Adipocyte (in vitro differentiated cells): Measurements from ENCODE around the gene KCNG2.

Experiments
- DNase-seq: peaks from one replicate; pipeline ENCODE4 v3.0.0-alpha.2; 2015; ENCODE audit warnings: low read depth
- H3K27me3 ChIP-seq: replicated peaks from 2 replicates; pipeline ENCODE4 v1.7.0; 2013; ENCODE audit warnings: mild to moderate bottlenecking, low read length, moderate library complexity; ENCODE audit not compliant: control insufficient read depth, insufficient read depth
- H3K36me3 ChIP-seq: 2 replicates; pipeline ENCODE4 v1.7.0; 2013; ENCODE audit warnings: low read length, mild to moderate bottlenecking, moderate library complexity; ENCODE audit not compliant: control insufficient read depth, insufficient read depth, severe bottlenecking
- H3K4me1 ChIP-seq: 2 replicates; pipeline ENCODE4 v1.7.0; 2013; ENCODE audit warnings: mild to moderate bottlenecking, low read length, moderate library complexity; ENCODE audit not compliant: control insufficient read depth, insufficient read depth
- H3K4me3 ChIP-seq: 2 replicates; pipeline ENCODE4 v1.7.0; 2013; ENCODE audit warnings: mild to moderate bottlenecking, low read length, moderate library complexity
- H3K9ac ChIP-seq: 2 replicates; pipeline ENCODE4 v1.7.0; 2013; ENCODE audit warnings: mild to moderate bottlenecking, low read length, moderate library complexity
- H3K9me3 ChIP-seq: 2 replicates; pipeline ENCODE4 v1.7.0; 2013; ENCODE audit warnings: mild to moderate bottlenecking, low read length, moderate library complexity; ENCODE audit not compliant: control insufficient read depth

Gene KCNG2

GRCh38 chr18:79755496-79756142, 42.1 kb upstream of the KCNG2 start:
- Histone ChIP-seq H3K36me3 (peaks cover 27% of the 10 kb centered on the region), H3K9me3 (peaks cover 5% of the 10 kb centered on the region), H3K4me3 (no peak overlapping the region), H3K9ac (no peak overlapping the region), H3K27me3 (no peaks in the 10 kb centered on the region), H3K4me1 (no peaks in the 10 kb centered on the region)
- no peak for DNase-seq

- no peak for DNase-seq
- no peak overlapping the region for H3K4me3 ChIP-seq
- no peak overlapping the region for H3K9ac ChIP-seq
- H3K9me3 ChIP-seq, result peaks cover 5% of the 10 kb centered on the region
- peaks cover 27% of the 10 kb centered on the region for H3K36me3 ChIP-seq
- no peaks in the 10 kb centered on the region for H3K4me1 ChIP-seq
- no peaks in the 10 kb centered on the region for H3K27me3 ChIP-seq
Observed at GRCh38 chr18:79756143-79756500, 41.6 kb upstream of the KCNG2 start.

GRCh38 chr18:79756826-79757225, 40.9 kb upstream of the KCNG2 start:
- no peak for DNase-seq
- H3K4me3 ChIP-seq, result no peak overlapping the region
- H3K36me3 ChIP-seq, result peaks cover 27% of the 10 kb centered on the region
- H3K9me3 ChIP-seq, result peaks cover 5% of the 10 kb centered on the region
- H3K27me3 ChIP-seq, result no peaks in the 10 kb centered on the region
- H3K4me1 ChIP-seq, result no peaks in the 10 kb centered on the region
- no peak overlapping the region for H3K9ac ChIP-seq

- Histone ChIP-seq H3K9me3 (peaks cover 5% of the 10 kb centered on the region), H3K9ac (no peak overlapping the region), H3K36me3 (peaks cover 5% of the 10 kb centered on the region), H3K4me3 (no peak overlapping the region), H3K4me1 (no peaks in the 10 kb centered on the region), H3K27me3 (no peaks in the 10 kb centered on the region)
- no peak for DNase-seq
Observed at GRCh38 chr18:79760348-79760747, 37.4 kb upstream of the KCNG2 start.

- Histone ChIP-seq H3K36me3 (no peaks in the 10 kb centered on the region), H3K27me3 (peaks cover 4% of the 10 kb centered on the region), H3K4me1 (no peaks in the 10 kb centered on the region), H3K9me3 (peaks cover 5% of the 10 kb centered on the region), H3K9ac (no peak overlapping the region), H3K4me3 (no peak overlapping the region)
- DNase-seq, result no peak
Observed at GRCh38 chr18:79760881-79761280, 36.9 kb upstream of the KCNG2 start.

- Histone ChIP-seq H3K9me3 (peaks cover 18% of the 10 kb centered on the region), H3K9ac (no peak overlapping the region), H3K4me3 (no peak overlapping the region), H3K27me3 (peaks cover 11% of the 10 kb centered on the region), H3K4me1 (no peaks in the 10 kb centered on the region), H3K36me3 (no peaks in the 10 kb centered on the region)
- no peak for DNase-seq
Observed at GRCh38 chr18:79763407-79763806, 34.3 kb upstream of the KCNG2 start.

- Histone ChIP-seq H3K27me3 (peaks cover 11% of the 10 kb centered on the region), H3K36me3 (no peaks in the 10 kb centered on the region), H3K4me1 (no peaks in the 10 kb centered on the region), H3K4me3 (no peak overlapping the region), H3K9ac (no peak overlapping the region), H3K9me3 (peaks cover 19% of the 10 kb centered on the region)
- DNase-seq, result no peak
Observed at GRCh38 chr18:79764131-79764530, 33.6 kb upstream of the KCNG2 start.

GRCh38 chr18:79765491-79766245, 32.1 kb upstream of the KCNG2 start:
- DNase-seq, result peak; percentile 25
- no peak overlapping the region for H3K9ac ChIP-seq
- peaks cover 19% of the 10 kb centered on the region for H3K9me3 ChIP-seq
- no peaks in the 10 kb centered on the region for H3K36me3 ChIP-seq
- H3K4me3 ChIP-seq, result no peak overlapping the region
- peaks cover 16% of the 10 kb centered on the region for H3K27me3 ChIP-seq
- H3K4me1 ChIP-seq, result no peaks in the 10 kb centered on the region

GRCh38 chr18:79766308-79766707, 31.4 kb upstream of the KCNG2 start:
- peaks cover 19% of the 10 kb centered on the region for H3K9me3 ChIP-seq
- H3K9ac ChIP-seq, result no peak overlapping the region
- no peak for DNase-seq
- no peaks in the 10 kb centered on the region for H3K36me3 ChIP-seq
- no peak overlapping the region for H3K4me3 ChIP-seq
- H3K4me1 ChIP-seq, result no peaks in the 10 kb centered on the region
- peaks cover 16% of the 10 kb centered on the region for H3K27me3 ChIP-seq

GRCh38 chr18:79768745-79769144, 29.0 kb upstream of the KCNG2 start:
- no peak for DNase-seq
- H3K27me3 ChIP-seq, result peaks cover 26% of the 10 kb centered on the region

GRCh38 chr18:79769698-79770500, 27.8 kb upstream of the KCNG2 start:
- H3K36me3 ChIP-seq, result no peaks in the 10 kb centered on the region
- H3K4me1 ChIP-seq, result no peaks in the 10 kb centered on the region

More at GRCh38 chr18:79768745-79769144, 29.0 kb upstream of the KCNG2 start:
- Histone ChIP-seq H3K4me3 (no peak overlapping the region), H3K9ac (no peak overlapping the region), H3K4me1 (no peaks in the 10 kb centered on the region), H3K36me3 (no peaks in the 10 kb centered on the region), H3K9me3 (peaks cover 19% of the 10 kb centered on the region)

More at GRCh38 chr18:79769698-79770500, 27.8 kb upstream of the KCNG2 start:
- Histone ChIP-seq H3K27me3 (peaks cover 26% of the 10 kb centered on the region), H3K9me3 (peaks cover 19% of the 10 kb centered on the region), H3K4me3 (no peak overlapping the region), H3K9ac (no peak overlapping the region)
- no peak for DNase-seq
